ENCODE data around the gene IFIT1B. TPM values are rescaled to one million over a fixed set of nuclear protein-coding genes. Genes with fewer than 3 reads are reported as not detected.
A peak's percentile ranks its signal among the peaks of the same experiment; 100 is the strongest.

The IFIT1B gene
- total and polyA plus RNA-seq, 11 donors = 0.24 to 0.25 TPM; not detected in 9

DNA sequence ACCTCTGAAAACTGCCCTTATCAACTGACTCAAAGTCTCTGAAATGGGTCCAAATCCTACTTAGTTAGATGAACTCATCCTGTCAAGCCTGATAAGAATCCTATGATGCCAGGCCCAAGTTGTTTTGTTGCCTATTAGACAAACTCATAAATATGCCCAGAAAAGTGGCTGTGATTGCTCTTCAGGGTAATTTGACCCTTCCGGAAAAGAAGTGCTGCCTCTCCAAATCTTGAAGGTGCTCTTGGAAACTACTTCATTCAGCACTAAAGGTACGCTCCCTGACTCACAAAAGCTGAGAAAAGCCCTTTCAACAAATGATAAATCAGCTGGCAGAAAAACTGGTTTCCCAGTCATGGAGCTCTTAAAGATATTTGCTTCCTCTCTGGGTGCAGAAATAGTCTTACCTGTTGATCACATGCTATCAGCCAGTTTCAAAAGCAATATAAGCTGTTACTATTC, 43.2 kb downstream of the IFIT1B start:
- ATAC-seq (no peak), DNase-seq (no peak)
- Histone ChIP-seq H3K27ac (no peak overlapping the region), H3K4me3 (no peak overlapping the region), H3K9me3 (no peaks in the 10 kb centered on the region), H3K27me3 (no peaks in the 10 kb centered on the region), H3K4me1 (peaks cover 0 to 50% (median 23%) of the 10 kb centered on the region in 12 donors), H3K36me3 (peaks cover 0 to 47% (median 27%) of the 10 kb centered on the region in 9 donors)
- no peak for TF ChIP-seq POLR2A (IDR thresholded peaks at IDR 0.05)
- TF ChIP-seq, protein P1, sequence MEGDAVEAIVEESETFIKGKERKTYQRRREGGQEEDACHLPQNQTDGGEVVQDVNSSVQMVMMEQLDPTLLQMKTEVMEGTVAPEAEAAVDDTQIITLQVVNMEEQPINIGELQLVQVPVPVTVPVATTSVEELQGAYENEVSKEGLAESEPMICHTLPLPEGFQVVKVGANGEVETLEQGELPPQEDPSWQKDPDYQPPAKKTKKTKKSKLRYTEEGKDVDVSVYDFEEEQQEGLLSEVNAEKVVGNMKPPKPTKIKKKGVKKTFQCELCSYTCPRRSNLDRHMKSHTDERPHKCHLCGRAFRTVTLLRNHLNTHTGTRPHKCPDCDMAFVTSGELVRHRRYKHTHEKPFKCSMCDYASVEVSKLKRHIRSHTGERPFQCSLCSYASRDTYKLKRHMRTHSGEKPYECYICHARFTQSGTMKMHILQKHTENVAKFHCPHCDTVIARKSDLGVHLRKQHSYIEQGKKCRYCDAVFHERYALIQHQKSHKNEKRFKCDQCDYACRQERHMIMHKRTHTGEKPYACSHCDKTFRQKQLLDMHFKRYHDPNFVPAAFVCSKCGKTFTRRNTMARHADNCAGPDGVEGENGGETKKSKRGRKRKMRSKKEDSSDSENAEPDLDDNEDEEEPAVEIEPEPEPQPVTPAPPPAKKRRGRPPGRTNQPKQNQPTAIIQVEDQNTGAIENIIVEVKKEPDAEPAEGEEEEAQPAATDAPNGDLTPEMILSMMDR (IDR thresholded peaks at IDR 0.05) = no peak
- WGBS, 4 donors = 71 to 85% (median 79%) methylated on average over 2 of the region's 2 CpGs
- intact Hi-C loops (cut with DNase I) = loop anchor here in 5 of 10 donors (10.0 kb wide), 2 partner anchors 284 to 1454 kb away; partner anchors contain the start of genes KIF20B (in 5 of the 5) and RPP30 (in 1 of the 5)

DNA sequence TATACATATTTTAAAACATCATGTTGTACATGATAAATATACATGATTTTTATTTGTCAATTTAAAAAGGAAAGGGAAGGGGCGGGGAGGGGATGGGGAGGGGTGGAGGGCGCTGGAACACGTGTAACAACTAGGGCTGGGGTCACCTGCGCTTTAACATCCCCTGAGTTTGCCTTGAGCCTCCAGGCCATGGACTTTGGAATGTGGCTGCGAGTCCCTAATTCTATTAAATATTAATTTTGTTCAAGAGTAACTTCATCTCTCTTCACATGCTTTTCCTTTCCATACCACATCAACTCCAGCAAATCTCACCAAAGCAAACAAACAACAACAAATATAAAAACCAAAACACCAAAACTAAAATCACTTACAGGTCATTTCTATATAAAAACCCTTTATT, 47.1 kb downstream of the IFIT1B start:
- Histone ChIP-seq H3K36me3 (peaks cover 0 to 22% (median 14%) of the 10 kb centered on the region in 9 donors), H3K9me3 (no peaks in the 10 kb centered on the region), H3K4me3 (no peak overlapping the region), H3K4me1 (peaks cover 0 to 32% (median 10%) of the 10 kb centered on the region in 12 donors), H3K27me3 (no peaks in the 10 kb centered on the region), H3K27ac (no peak overlapping the region)
- TF ChIP-seq POLR2A (IDR thresholded peaks at IDR 0.05) = no peak
- TF ChIP-seq, protein P1 (IDR thresholded peaks at IDR 0.05) = no peak
- WGBS, 4 donors = 86 to 91% (median 87%) methylated on average over 5 of the region's 5 CpGs
- intact Hi-C loops (cut with DNase I) = loop anchor here in 6 of 10 donors (5.0 to 10.0 kb wide), 3 partner anchors 277 to 1450 kb away; partner anchors contain the start of genes KIF20B (in 6 of the 6) and RPP30 (in 1 of the 6)
- ATAC-seq (no peak), DNase-seq (no peak)

DNA sequence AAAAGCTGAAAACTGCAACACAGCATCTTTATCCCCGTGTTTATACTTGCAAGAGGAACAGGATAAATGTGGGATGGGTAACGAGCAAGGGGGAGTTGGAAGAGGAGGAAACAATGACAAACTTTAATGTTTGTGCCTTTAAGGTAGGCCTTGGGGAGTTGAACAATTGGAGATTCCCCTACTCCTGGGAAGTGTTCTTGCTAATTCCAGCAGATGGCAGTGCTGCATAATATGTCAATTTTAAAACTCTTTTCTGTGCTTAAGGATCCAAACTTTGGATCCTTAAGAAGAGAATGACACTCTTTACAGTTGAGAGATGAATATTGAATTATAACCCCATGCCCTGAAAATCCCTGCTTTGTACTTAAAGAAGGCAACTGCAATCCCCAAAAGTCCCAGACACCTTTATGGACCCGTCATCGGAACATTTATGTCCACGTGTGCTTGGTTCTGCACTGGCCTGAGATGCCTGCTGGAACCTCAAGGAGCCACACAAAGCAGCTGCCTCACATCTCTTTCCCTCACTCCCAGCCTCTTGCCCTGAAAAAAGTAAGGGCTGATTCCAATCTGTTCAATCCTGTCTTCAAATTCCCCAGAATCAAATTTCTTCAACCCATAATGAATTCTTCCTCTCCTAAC, 48.5 kb downstream of the IFIT1B start:
- H3K9me3 ChIP-seq = no peaks in the 10 kb centered on the region
- no peak for TF ChIP-seq POLR2A (IDR thresholded peaks at IDR 0.05)
- TF ChIP-seq, protein P1 (IDR thresholded peaks at IDR 0.05) = peak; percentile 65 to 93 (median 84)
- ATAC-seq (peak in 3 of 4 donors; percentile 74 to 79 (median 78)), DNase-seq (no peak)
- no peaks in the 10 kb centered on the region for H3K27me3 ChIP-seq
- no peak overlapping the region for H3K27ac ChIP-seq
- H3K4me3 ChIP-seq = no peak overlapping the region
- WGBS, 4 donors = 55 to 58% (median 57%) methylated on average over 5 of the region's 5 CpGs
- intact Hi-C loops (cut with DNase I) = loop anchor here (1.0 to 10.0 kb wide), 9 partner anchors 128 to 1448 kb away; partner anchors contain the start of genes KIF20B (in 6 of the 10) and RPP30 (in 1 of the 10)
- peaks cover 0 to 9% (median 6%) of the 10 kb centered on the region in 9 donors for H3K36me3 ChIP-seq
- peaks cover 0 to 28% (median 8%) of the 10 kb centered on the region in 12 donors for H3K4me1 ChIP-seq

DNA sequence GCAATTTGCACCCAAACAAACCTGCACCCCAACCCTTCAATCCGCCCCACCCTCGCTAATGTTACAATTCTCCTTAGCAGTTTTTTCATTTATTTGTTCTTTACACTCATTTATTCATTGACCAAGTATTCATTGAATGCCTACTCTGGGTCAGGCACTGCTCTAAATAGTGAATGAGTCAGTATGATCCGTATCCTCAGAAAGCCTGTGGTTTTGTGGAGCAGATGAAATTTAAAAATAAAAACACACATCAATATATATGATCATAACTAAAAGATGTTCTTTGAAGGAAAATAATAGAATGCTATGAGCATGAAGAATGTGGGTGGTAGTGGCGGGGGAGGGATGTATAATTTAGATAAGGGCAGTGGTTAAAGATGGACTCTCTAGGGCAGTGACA, 49.8 kb downstream of the IFIT1B start:
- Histone ChIP-seq H3K27ac (no peak overlapping the region), H3K4me1 (peaks cover 0 to 36% (median 9%) of the 10 kb centered on the region in 12 donors), H3K36me3 (peaks cover 0 to 3% (median 0%) of the 10 kb centered on the region in 9 donors), H3K27me3 (no peaks in the 10 kb centered on the region), H3K9me3 (no peaks in the 10 kb centered on the region), H3K4me3 (no peak overlapping the region)
- intact Hi-C loops (cut with DNase I) = loop anchor here in 9 of 10 donors (2.0 to 10.0 kb wide), 7 partner anchors 127 to 1447 kb away; partner anchors contain the start of genes KIF20B (in 6 of the 9) and RPP30 (in 1 of the 9)
- ATAC-seq (peak in 1 of 4 donors; percentile 26), DNase-seq (no peak)
- 86 to 91% (median 88%) methylated on average over 4 of the region's 4 CpGs for WGBS, 4 donors
- TF ChIP-seq, protein P1 (IDR thresholded peaks at IDR 0.05) = no peak
- TF ChIP-seq POLR2A (IDR thresholded peaks at IDR 0.05) = no peak

All from heart left ventricle (tissue), 16 donors.